ENCODE measurements around the gene LPCAT1.
"Not testable (repeated sequence)": the region's sequence is repeated elsewhere in the genome, so short reads cannot be mapped to it uniquely, and the experiment has no call there.

Gene LPCAT1

DNA sequence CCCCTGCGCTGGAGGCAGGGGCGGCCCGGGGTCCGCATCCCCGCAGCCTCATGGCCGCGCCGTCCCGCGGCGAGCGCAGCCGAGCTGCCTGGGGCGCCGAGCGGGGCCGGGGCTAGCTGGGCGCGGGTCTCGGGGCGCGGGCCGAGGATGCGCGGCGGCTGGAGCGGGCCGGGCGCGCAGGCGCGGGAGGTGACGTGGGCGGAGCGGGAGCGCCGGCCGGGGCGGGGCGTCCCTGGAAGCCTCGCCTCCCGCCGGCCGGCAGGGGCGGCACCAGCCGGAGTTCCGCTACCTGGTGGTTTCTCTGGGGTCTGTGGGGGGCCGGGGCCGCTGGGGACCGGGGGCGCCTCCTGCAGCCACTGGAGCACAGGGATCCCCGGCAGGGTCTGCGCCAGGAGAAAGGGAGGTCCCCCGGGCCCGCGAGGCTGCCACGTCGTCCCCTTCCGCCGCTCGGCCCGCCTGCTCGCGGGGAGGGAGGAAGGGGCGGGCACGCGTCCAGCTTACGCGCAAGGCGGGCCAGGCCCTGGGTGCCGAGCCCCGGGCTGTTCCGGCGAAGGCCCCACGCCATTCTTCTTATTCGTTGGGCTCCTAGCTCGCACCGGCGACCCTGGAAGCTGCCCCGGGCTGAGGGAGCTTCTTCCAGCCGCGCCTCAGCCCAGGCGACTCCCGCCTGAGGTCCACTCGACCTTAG is at the start of gene LPCAT1:
LPCAT1 (minus strand) TSS at position 168 of the 688 bp plus-strand sequence; CDS start at position 52, 116 bp downstream.
- peak; percentile 84 for DNase-seq

GRCh38 chr5:1571875-1572274 is 48.1 kb upstream of the LPCAT1 start:
- not testable (repeated sequence) for DNase-seq

GRCh38 chr5:1570975-1571374 is 47.2 kb upstream of the LPCAT1 start:
- DNase-seq = no peak

DNA sequence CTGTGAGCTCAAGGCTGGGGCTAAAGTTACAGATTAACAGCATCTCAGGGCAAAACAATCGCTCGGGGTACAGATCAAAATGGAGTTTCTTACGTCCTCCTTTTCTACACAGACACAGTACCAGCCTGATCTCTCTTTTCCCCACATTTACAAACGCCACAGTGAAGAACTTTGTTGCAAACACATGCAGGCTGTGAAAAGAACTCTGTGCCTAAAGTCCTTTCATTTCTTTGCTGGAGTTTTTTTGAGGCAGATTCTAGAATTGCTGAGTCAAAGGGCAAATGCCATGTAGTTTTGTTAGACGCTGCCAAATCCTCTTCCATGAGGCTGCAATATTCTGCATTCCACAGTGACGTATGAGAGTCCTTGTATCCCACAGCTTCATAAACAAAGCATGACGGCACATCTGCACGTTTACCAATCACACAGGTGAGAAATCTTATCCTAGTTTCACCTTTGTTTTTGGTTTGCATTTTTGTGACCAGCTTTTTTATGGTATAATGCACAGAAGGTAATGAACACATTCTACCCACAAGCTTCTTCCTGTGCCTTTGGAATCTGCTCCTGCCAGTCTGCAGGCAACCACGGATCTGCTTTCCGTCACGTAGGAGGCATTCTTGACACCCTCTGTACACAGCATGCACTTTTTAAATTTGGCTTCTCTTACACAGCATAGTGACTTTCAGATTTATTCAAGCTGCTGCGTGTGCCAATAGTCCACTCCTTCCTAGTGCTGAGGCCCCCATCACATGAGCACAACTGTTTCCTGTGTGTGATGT is 44.6 kb upstream of the LPCAT1 start:
- no peak for DNase-seq

GRCh38 chr5:1567527-1568200 is 43.9 kb upstream of the LPCAT1 start:
- DNase-seq = not testable (repeated sequence)

- DNase-seq = no peak
Measured at GRCh38 chr5:1565737-1566734, 42.3 kb upstream of the LPCAT1 start.

GRCh38 chr5:1564824-1565736 is 41.3 kb upstream of the LPCAT1 start:
- DNase-seq = no peak

DNA sequence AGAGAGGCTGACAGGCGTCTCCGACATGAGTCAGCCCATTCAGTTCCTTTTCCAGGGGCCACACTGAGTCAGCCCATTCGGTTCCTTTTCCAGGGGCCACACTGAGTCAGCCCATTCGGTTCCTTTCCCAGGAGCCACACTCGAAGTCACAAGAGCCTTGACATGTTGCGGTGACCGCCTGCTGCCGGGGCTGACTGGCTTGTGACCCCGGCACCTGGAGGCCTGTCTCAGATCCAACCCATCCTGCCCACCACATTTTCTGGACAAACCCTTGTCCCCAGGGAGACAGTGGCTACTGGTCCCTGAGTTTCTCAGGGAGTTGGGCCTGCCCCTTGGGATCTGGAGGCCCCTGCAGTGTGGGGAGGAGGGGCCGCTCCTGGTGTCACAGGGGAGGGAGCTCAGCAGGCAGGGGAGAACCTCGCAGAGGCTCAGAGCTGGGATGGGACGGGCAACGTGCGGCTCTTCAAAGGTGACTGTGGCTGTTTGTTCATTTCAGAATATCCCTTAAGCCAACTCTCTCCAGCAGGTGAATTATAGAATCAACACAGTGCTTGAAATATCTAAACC is 40.5 kb upstream of the LPCAT1 start:
- DNase-seq = no peak

DNA sequence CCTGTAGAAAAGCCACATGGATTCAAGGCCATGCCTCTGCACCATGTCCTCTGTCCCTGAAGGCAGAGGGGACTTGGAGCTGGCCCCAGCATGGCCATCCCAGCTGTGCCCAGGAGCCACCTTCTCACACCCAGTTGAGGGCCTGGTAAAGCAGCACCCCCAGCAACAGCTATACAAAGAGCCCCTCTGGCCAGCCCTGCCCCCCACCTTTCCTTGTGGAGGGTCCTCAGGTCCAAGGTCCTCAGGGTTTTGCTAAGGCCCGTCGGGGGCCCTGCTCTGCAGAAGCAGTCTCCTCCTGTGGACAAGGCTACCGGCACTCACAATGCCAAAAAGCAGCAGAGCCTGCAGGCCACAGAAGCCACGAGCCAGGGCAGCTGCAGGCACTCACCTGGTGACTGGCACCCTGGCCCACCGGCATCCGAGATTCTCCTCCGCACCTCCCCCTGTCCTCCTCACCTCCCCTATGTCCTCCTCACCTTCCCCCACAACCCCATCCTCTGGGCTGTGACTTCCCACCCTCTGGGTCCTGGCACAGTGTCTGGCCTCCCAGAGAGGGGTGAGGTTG is 39.9 kb upstream of the LPCAT1 start:
- DNase-seq = no peak

DNA sequence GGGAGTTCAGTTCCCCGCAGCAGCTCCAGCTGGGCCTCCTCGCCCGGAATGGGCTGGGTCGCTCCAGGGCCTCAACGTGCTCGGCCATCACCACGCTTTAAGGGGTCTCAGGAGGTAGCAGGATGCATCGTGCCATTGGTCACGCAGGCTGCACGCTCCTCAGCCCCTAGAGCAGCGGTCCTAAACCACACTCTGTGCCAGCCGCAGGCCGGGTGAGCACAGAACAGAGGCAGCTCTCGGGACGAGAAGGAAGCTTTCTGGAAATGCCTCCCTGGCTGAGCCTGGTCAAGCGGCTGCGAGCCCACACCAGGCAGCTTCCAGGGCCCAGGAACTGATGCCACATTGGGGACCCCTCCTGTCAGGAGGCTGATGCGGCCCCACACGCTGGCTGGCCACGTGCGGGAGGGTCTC is 39.3 kb upstream of the LPCAT1 start:
- no peak for DNase-seq

DNA sequence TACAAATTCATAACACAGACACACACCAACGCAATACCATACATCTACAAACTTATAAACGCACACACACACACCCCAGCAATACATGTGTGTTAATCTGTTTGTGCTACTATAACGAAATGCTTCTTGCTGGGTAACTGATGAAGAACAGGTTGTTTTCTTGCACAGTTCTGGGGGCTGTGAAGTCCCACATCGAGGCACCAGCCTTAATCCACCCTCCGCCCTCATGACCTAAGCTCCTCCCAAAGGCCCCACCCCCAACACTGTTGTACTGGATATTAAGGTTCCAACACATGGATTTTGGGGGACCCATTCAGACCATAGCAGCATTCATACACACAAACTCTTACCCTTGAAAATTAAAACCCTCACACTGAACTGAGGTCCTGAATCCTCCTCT is 38.8 kb upstream of the LPCAT1 start:
- no peak for DNase-seq

GRCh38 chr5:1561402-1561929 is 37.7 kb upstream of the LPCAT1 start:
- DNase-seq = no peak

DNA sequence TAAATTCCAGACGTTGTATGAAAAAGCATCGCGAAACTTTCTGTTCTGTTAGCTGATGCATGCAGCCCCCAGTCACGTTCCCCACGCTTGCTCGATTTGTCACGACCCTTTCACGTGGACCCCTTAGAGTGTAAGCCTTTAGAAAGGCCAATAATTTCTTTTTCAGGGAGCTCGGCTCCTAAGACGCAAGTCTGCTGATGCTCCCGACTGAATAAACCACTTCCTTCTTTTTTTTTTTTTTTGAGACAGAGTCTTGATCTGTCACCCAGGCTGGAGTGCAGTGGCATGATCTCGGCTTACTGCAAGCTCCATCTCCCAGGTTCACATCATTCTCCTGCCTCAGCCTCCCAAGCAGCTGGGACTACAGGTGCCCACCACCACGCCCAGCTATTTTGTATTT is 36.7 kb upstream of the LPCAT1 start:
- not testable (repeated sequence) for DNase-seq

- no peak for DNase-seq
Measured at GRCh38 chr5:1558944-1559343, 35.2 kb upstream of the LPCAT1 start.

- no peak for DNase-seq
Measured at GRCh38 chr5:1557114-1557873, 33.5 kb upstream of the LPCAT1 start.

DNA sequence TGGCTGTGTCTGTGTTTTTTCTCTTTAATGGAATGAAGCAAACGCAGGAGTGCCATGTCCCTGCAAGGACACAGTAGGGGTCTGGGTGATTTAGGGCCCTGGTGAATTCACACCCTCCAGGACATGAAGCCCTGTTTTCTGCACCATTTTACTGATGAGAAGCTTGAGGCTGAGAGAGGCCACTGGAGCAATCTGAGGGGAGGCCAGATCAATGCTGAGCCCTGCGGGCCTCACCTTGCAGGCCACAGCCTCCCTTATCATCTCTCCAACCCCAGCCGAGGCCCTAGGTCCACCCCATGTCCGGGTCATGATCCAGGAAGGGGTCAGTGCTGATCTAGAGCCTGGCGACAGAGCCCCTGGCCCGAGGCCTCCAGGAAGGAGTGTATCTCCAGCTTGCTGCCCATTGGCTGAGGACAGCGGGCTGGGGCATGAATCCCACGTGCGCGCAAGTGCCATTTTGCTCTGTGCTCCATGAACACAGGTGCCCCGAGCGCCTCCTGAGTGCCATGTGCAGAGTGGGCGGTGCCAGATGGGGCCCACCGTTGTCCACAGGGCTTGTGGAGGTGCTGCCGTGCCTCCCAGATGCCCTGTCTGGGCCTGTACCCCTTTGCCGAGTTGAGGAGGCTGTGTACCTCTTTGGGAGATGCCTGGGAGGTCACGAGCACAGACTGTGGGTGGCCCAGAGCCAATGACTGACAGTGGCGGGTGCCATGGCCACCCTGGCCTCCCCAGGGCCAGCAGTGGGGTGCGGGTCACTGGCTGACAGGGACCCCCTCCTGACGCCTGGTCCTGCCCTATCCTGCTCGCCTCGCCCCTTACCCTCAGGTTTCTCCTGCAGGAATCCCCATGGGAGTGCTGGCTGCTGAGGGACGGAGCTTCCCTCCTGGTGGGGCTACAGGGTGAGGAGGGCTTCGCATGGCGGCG is 32.3 kb upstream of the LPCAT1 start:
- DNase-seq = no peak

DNA sequence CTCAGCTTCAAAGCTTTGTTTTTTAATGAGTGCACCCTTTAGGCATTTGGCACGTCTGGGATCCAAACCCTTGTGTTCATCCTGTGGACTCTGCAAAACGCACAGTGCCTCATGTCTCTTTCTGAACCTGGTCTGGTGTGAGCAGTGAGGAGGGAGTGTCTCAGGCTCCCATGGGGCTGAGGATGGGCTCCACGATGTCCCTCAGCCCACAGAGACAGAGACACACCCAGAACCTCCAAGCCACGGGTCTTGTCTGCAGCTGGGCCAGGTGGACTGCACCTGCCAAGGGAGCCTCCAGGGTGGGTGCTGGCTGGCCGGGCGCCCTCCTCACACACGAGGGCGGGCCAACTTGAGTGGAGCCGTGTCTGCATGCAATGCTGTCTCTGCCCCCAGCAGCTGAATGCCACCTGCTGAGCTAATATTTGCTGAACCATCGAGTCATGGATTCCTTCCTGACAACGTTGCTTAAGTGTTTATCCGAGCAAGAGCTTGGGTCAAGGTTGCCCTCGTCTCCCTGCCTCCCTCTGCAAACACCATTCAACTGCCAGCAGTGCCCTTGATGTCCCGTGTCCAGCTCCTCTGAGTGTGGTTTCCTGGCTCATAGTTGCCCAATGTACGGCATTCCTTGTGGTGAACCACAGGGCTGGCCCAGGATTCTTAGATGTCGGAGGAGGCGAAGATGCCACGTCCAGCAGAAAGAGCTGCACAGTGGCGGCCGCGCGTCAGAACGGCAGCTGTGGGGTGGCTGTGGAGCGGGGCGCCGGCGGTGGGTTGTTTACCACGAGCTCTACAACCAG is 31.4 kb upstream of the LPCAT1 start:
- no peak for DNase-seq
